Measurements from ENCODE around the gene SOX13.

GRCh38 chr1:204081164-204081790, 8.4 kb downstream of the SOX13 start:
- TF ChIP-seq FOXM1 (IDR thresholded peaks at IDR 0.05; ENCODE audit: borderline replicate concordance, low read depth) (no peak), REST (IDR thresholded peaks at IDR 0.05; ENCODE audit: low read depth) (no peak), TAF1 (IDR thresholded peaks at IDR 0.05; ENCODE audit: low read depth) (no peak), EP300 (IDR thresholded peaks at IDR 0.05; ENCODE audit: borderline replicate concordance) (no peak), CEBPB (IDR thresholded peaks at IDR 0.05) (no peak), RAD21 (IDR thresholded peaks at IDR 0.05; ENCODE audit: low read depth) (no peak), EGR1 (IDR thresholded peaks at IDR 0.05) (no peak), MAX (IDR thresholded peaks at IDR 0.05) (no peak), TCF12 (IDR thresholded peaks at IDR 0.05; ENCODE audit: low read depth) (no peak), CREB1 (IDR thresholded peaks at IDR 0.05; ENCODE audit: low read depth) (no peak), YY1 (IDR thresholded peaks at IDR 0.05; ENCODE audit: low read depth) (no peak)
